HepG2 (cell line): ENCODE results near the gene INTS1. TPM values are rescaled to one million over a fixed set of nuclear protein-coding genes. Genes with fewer than 3 reads are reported as not detected.
A peak's percentile ranks its signal among the peaks of the same experiment; 100 is the strongest.

Source experiments
- ARNT ChIP-seq: fragments of 450-650 bp; IDR thresholded peaks from 2 replicates; pipeline ENCODE4 v1.6.1; 2017
- FOXK1 ChIP-seq: sonication (generic); formaldehyde crosslinking; IDR thresholded peaks from 2 replicates; pipeline ENCODE4 v1.4.0; 2020; ENCODE audit warnings: low read depth, missing genetic modification reagents, borderline replicate concordance
- GABPB1 ChIP-seq: IDR thresholded peaks from 2 replicates; pipeline ENCODE4 v1.6.1; 2016; ENCODE audit warnings: mild to moderate bottlenecking, missing genetic modification reagents, moderate library complexity, missing compliant biosample characterization
- HNRNPK ChIP-seq: fragments of 200-400 bp; formaldehyde crosslinking; IDR thresholded peaks from 2 replicates; pipeline ENCODE4 v1.6.1; 2018; ENCODE audit warnings: low read length, low read depth, moderate library complexity, mild to moderate bottlenecking; ENCODE audit not compliant: poor library complexity, severe bottlenecking
- HNRNPL ChIP-seq: fragments of 200-400 bp; formaldehyde crosslinking; IDR thresholded peaks from 2 replicates; pipeline ENCODE4 v1.6.1; 2017; ENCODE audit warnings: mild to moderate bottlenecking, low read depth, low read length
- HNRNPLL ChIP-seq: fragments of 200-400 bp; formaldehyde crosslinking; IDR thresholded peaks from 2 replicates; pipeline ENCODE4 v1.6.1; 2017; ENCODE audit warnings: mild to moderate bottlenecking, low read depth, low read length; ENCODE audit not compliant: poor library complexity, severe bottlenecking
- KDM1A ChIP-seq: IDR thresholded peaks from 2 replicates; pipeline ENCODE4 v1.6.1; 2016; ENCODE audit warnings: missing compliant biosample characterization
- PCBP1 ChIP-seq: fragments of 200-400 bp; formaldehyde crosslinking; IDR thresholded peaks from 2 replicates; pipeline ENCODE4 v1.6.1; 2017; ENCODE audit warnings: mild to moderate bottlenecking, low read depth, low read length, borderline replicate concordance
- RFX3 ChIP-seq: IDR thresholded peaks from 2 replicates; pipeline ENCODE4 v1.6.1; 2016; ENCODE audit warnings: missing biosample characterization, missing genetic modification reagents
- SSRP1 ChIP-seq: IDR thresholded peaks from 2 replicates; pipeline ENCODE4 v1.6.1; 2016; ENCODE audit warnings: control low read depth
- ZFX ChIP-seq: sonication (generic); formaldehyde crosslinking; IDR thresholded peaks from 2 replicates; pipeline ENCODE4 v1.4.0; 2020; ENCODE audit warnings: mild to moderate bottlenecking, low read depth, missing genetic modification reagents, moderate library complexity
- ZFYVE20 ChIP-seq: sonication (generic); formaldehyde crosslinking; IDR thresholded peaks from 2 replicates; pipeline ENCODE4 v1.8.0; 2023; ENCODE audit warnings: low read depth, mild to moderate bottlenecking, moderate library complexity, missing genetic modification reagents, borderline replicate concordance
- ZNF225 ChIP-seq: sonication (generic); formaldehyde crosslinking; IDR thresholded peaks from 2 replicates; pipeline ENCODE4 v1.4.0; 2020; ENCODE audit warnings: mild to moderate bottlenecking, missing genetic modification reagents
- ZNF24 ChIP-seq: fragments of 450-650 bp; IDR thresholded peaks from 2 replicates; pipeline ENCODE4 v1.6.1; 2017; ENCODE audit warnings: antibody characterized with exemption, mild to moderate bottlenecking
- ZNF30 ChIP-seq: sonication (generic); formaldehyde crosslinking; IDR thresholded peaks from 2 replicates; pipeline ENCODE4 v1.5.0; 2020; ENCODE audit warnings: mild to moderate bottlenecking, missing genetic modification reagents
- ZNF589 ChIP-seq: sonication (generic); formaldehyde crosslinking; conservative IDR thresholded peaks from 2 replicates; pipeline ENCODE4 v1.8.0; 2022; ENCODE audit warnings: mild to moderate bottlenecking, moderate library complexity, missing genetic modification reagents
- polyA plus RNA-seq, 8 experiments: library from polyadenylated mRNA; depleted of rRNA in 3 of 8; stranded (reverse) in 7 of 8; unstranded in 1 of 8; fragments of >200 nt; fragmentation: Illumina TruSeq in 4 of 8; extraction: Trizol in 4 of 8; gene quantifications; 2 replicates each; pipeline versions ENCODE4 v1.2.1 to v1.2.3, GENCODE V29; 2011 to 2016; ENCODE audit warnings: low read depth in 4 of 8, missing spikeins in 1 of 8, mixed read lengths in 1 of 8; ENCODE audit not compliant: insufficient read depth in 1 of 8
- total RNA-seq, 5 experiments: library from RNA; depleted of rRNA; stranded (reverse); fragments of >200 nt; fragmentation: Illumina TruSeq; extraction: Trizol; gene quantifications; 2 replicates each; pipeline ENCODE4 v1.2.3, GENCODE V29; 2016; ENCODE audit warnings: low read depth in 1 of 5
- TF ChIP-seq, protein P1 (sequence below): IDR thresholded peaks from 2 replicates; pipeline ENCODE4 v1.6.1; 2018; ENCODE audit warnings: missing genetic modification reagents, mild to moderate bottlenecking, missing compliant biosample characterization
- TF ChIP-seq, protein P2 (sequence below): sonication (generic); formaldehyde crosslinking; IDR thresholded peaks from 2 replicates; pipeline ENCODE4 v1.4.0; 2020; ENCODE audit warnings: mild to moderate bottlenecking, missing genetic modification reagents
- TF ChIP-seq, protein P3 (sequence below): sonication (generic); formaldehyde crosslinking; IDR thresholded peaks from 2 replicates; pipeline ENCODE4 v1.9.0; 2022; ENCODE audit warnings: low read depth, missing genetic modification reagents

INTS1 gene
- total and polyA plus RNA-seq, 2 of the 13 experiments (the other 11 are each of a cell fraction or from before 2014, with no cell fraction given) = 13.7 to 29.0 TPM

GRCh38 chr7:1505731-1506550 is 1.8 kb upstream of the INTS1 start (continued):
- TF ChIP-seq ZFYVE20 (CRISPR knock-in tag) = no peak
- no peak for TF ChIP-seq RFX3
- TF ChIP-seq, protein P1, sequence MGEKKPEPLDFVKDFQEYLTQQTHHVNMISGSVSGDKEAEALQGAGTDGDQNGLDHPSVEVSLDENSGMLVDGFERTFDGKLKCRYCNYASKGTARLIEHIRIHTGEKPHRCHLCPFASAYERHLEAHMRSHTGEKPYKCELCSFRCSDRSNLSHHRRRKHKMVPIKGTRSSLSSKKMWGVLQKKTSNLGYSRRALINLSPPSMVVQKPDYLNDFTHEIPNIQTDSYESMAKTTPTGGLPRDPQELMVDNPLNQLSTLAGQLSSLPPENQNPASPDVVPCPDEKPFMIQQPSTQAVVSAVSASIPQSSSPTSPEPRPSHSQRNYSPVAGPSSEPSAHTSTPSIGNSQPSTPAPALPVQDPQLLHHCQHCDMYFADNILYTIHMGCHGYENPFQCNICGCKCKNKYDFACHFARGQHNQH (CRISPR knock-in tag) = no peak
- TF ChIP-seq, protein P2, sequence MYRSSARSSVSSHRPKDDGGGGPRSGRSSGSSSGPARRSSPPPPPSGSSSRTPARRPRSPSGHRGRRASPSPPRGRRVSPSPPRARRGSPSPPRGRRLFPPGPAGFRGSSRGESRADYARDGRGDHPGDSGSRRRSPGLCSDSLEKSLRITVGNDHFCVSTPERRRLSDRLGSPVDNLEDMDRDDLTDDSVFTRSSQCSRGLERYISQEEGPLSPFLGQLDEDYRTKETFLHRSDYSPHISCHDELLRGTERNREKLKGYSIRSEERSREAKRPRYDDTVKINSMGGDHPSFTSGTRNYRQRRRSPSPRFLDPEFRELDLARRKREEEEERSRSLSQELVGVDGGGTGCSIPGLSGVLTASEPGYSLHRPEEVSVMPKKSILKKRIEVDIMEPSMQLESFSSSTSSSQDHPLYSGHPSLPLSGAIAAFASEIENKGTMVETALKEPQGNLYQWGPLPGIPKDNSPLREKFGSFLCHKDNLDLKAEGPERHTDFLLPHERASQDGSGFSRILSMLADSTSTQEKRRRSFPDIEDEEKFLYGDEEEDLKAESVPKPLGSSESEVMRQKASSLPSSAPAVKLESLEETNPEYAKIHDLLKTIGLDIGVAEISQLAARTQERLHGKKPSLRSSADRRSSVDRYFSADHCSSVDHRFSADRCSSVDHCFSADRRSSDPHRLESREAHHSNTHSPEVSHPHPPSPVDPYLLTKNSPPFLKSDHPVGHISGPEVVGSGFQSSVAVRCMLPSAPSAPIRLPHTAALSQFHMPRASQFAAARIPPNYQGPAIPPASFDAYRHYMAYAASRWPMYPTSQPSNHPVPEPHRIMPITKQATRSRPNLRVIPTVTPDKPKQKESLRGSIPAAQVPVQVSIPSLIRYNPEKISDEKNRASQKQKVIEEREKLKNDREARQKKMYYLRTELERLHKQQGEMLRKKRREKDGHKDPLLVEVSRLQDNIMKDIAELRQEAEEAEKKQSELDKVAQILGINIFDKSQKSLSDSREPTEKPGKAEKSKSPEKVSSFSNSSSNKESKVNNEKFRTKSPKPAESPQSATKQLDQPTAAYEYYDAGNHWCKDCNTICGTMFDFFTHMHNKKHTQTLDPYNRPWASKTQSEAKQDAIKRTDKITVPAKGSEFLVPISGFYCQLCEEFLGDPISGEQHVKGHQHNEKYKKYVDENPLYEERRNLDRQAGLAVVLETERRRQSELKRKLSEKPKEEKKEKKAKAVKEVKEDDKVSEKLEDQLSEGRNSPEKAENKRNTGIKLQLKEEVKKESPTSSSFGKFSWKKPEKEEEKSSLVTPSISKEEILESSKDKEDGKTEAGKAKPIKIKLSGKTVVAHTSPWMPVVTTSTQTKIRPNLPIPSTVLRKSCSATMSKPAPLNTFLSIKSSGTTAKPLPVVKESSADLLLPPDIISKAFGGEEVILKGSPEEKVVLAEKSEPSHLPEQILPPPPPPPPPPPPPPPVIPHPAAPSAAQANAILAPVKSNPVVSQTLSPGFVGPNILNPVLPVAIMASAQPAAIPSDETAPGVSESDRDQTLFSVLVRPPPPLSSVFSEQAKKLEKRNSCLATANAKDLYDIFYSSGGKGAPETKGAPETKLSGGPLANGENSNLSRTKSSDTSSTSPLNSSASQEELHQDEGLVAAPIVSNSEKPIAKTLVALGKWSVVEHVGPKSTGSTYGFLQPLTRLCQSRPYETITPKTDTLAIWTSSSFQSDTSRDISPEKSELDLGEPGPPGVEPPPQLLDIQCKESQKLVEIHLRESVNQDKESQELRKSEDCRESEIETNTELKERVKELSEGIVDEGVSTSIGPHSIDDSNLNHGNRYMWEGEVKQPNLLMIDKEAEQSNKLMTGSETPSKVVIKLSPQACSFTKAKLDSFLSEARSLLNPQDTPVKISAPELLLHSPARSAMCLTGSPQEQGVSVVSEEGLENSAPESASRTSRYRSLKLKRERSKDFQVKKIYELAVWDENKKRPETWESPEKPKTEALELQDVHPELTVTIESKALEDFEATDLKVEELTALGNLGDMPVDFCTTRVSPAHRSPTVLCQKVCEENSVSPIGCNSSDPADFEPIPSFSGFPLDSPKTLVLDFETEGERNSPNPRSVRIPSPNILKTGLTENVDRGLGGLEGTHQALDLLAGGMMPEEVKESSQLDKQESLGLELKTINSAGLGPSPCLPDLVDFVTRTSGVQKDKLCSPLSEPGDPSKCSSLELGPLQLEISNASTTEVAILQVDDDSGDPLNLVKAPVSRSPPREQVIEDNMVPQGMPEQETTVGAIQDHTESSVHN = no peak
- peak; percentile 76 for TF ChIP-seq HNRNPL
- TF ChIP-seq, protein P3, sequence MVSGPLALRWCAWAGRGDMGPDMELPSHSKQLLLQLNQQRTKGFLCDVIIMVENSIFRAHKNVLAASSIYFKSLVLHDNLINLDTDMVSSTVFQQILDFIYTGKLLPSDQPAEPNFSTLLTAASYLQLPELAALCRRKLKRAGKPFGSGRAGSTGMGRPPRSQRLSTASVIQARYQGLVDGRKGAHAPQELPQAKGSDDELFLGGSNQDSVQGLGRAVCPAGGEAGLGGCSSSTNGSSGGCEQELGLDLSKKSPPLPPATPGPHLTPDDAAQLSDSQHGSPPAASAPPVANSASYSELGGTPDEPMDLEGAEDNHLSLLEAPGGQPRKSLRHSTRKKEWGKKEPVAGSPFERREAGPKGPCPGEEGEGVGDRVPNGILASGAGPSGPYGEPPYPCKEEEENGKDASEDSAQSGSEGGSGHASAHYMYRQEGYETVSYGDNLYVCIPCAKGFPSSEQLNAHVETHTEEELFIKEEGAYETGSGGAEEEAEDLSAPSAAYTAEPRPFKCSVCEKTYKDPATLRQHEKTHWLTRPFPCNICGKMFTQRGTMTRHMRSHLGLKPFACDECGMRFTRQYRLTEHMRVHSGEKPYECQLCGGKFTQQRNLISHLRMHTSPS (CRISPR knock-in tag) = 0 out of 2 replicates have a peak, but pooled peaks have one; percentile 27
- TF ChIP-seq ZNF589 (CRISPR knock-in tag) = no peak
- no peak for TF ChIP-seq ZNF30 (CRISPR knock-in tag)
- TF ChIP-seq ZFX (CRISPR knock-in tag) = no peak
- no peak for TF ChIP-seq SSRP1 (CRISPR knock-in tag)
- no peak for TF ChIP-seq KDM1A (CRISPR knock-in tag)
- no peak for TF ChIP-seq ARNT
- TF ChIP-seq PCBP1 = peak; percentile 99
- 0 out of 2 replicates have a peak, but pooled peaks have one; percentile 21 for TF ChIP-seq ZNF225 (CRISPR knock-in tag)
- peak; percentile 32 for TF ChIP-seq HNRNPLL
- TF ChIP-seq ZNF24 = no peak
- TF ChIP-seq GABPB1 (CRISPR knock-in tag) = 0 out of 2 replicates have a peak, but pooled peaks have one; percentile 41
- no peak for TF ChIP-seq FOXK1 (CRISPR knock-in tag)
- peak; percentile 95 for TF ChIP-seq HNRNPK
